Embryonic facial prominence (tissue), 1 donor: Measurements from ENCODE around the gene PGC.
A peak's percentile ranks its signal among the peaks of the same experiment; 100 is the strongest.

Source experiments
- DNase-seq: peaks from one replicate; pipeline ENCODE4 v3.0.0-alpha.2; 2016; ENCODE audit errors: extremely low spot score

Gene PGC

GRCh38 chr6:41746107-41746506 lies 1.1 kb downstream of the PGC start:
- DNase-seq: no peak

GRCh38 chr6:41744236-41744787 lies 2.9 kb downstream of the PGC start:
- no peak for DNase-seq

- DNase-seq: no peak
Measured at GRCh38 chr6:41743406-41744235, 3.6 kb downstream of the PGC start.

- no peak for DNase-seq
Measured at GRCh38 chr6:41741625-41742490, 5.3 kb downstream of the PGC start.

GRCh38 chr6:41740366-41741162 lies 6.6 kb downstream of the PGC start:
- DNase-seq: no peak

GRCh38 chr6:41739041-41739440 lies 8.2 kb downstream of the PGC start:
- no peak for DNase-seq

- no peak for DNase-seq
Measured at GRCh38 chr6:41737591-41738130, 9.5 kb downstream of the PGC start.

- no peak for DNase-seq
Measured at GRCh38 chr6:41736800-41737555, 10.2 kb downstream of the PGC start.

GRCh38 chr6:41736186-41736733 lies 10.9 kb downstream of the PGC start:
- DNase-seq: no peak

GRCh38 chr6:41735427-41736185 lies 11.6 kb downstream of the PGC start, which contains the start of gene TFEB:
TSS of gene TFEB (minus strand) at chr6:41735608. CDS start at chr6:41691213, 44,395 bp downstream.
- DNase-seq: peak; percentile 83

- DNase-seq: peak; percentile 11
Measured at GRCh38 chr6:41734666-41735426, 12.4 kb downstream of the PGC start.

GRCh38 chr6:41733707-41734665 lies 13.2 kb downstream of the PGC start:
- DNase-seq: peak; percentile 34

GRCh38 chr6:41733360-41733706 lies 13.9 kb downstream of the PGC start:
- DNase-seq: no peak

GRCh38 chr6:41732591-41733359 lies 14.4 kb downstream of the PGC start:
- DNase-seq: no peak

- DNase-seq: no peak
Measured at GRCh38 chr6:41732149-41732548, 15.0 kb downstream of the PGC start.

- no peak for DNase-seq
Measured at GRCh38 chr6:41731561-41732086, 15.6 kb downstream of the PGC start.
